WI38 (cell line): ENCODE results near the gene SRP68.

Experiments
- H3K4me3 ChIP-seq: 2 replicates; pipeline ENCODE4 v1.5.1; 2011; ENCODE audit warnings: low read depth, mild to moderate bottlenecking, control low read depth, low read length
- CTCF ChIP-seq: IDR thresholded peaks from 2 replicates; pipeline ENCODE4 v1.5.1; 2012; ENCODE audit warnings: low read depth, mild to moderate bottlenecking, control low read depth, low read length

The SRP68 gene

DNA sequence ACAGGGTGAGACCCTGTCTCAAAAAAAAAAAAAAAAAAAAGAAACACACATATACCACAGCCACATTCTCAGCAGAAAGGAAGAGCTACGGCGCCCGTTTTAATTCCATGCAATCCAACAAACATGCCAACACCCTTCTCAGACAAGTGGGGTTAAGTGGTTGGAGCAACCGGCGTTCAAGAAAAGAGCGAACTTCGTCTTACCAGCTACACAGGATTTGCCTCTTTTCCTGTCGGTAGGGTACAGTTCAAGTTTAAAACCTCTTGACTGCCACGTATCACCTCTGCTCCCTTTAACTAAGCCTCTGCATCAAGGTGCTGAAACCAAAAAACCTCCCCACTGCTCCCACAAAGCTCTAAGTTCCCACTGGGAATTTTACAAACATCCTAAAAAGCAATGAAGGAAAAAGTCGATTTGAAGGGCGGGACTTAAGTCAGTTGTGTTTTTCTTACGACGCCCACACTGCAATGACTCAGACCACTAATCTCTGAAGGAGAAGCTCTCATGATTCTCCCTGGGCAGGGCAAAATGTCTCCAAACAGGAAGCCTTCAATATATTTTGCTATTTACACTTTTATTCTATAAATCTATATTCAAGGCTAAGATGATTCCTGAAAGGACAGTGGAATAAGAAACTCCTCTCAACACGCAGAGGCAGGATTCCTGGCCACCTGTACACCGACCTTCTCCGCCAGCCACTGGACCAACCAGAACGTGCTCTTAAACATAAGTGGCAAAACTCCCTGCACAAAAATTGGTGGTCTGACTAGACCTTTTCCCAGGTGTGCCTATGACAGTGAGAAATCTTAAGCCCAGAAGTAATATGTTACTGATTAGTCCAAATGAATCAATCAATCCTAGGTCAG is 18.8 kb downstream of the SRP68 start:
- TF ChIP-seq CTCF, result no peak
- no peak overlapping the region for H3K4me3 ChIP-seq

DNA sequence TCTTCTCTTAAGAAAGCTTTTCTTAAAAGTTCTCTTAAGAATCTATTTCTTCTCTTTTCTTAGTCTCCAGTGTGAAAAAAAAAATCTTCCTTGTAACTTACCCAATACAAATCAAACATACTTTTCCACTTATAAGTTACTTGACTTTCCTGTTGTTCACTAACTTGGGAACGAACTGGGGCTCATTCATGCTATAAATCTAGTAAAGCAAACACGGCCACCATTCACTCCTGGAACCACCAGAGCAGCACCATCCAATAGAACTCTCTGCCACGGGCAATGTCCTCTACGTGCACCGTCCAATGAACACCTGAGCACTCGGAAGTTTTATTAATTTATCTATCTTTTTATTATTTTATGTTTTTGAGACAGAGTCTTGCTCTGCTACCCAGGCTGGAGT is 20.8 kb downstream of the SRP68 start:
- no peak for TF ChIP-seq CTCF
- no peak overlapping the region for H3K4me3 ChIP-seq

DNA sequence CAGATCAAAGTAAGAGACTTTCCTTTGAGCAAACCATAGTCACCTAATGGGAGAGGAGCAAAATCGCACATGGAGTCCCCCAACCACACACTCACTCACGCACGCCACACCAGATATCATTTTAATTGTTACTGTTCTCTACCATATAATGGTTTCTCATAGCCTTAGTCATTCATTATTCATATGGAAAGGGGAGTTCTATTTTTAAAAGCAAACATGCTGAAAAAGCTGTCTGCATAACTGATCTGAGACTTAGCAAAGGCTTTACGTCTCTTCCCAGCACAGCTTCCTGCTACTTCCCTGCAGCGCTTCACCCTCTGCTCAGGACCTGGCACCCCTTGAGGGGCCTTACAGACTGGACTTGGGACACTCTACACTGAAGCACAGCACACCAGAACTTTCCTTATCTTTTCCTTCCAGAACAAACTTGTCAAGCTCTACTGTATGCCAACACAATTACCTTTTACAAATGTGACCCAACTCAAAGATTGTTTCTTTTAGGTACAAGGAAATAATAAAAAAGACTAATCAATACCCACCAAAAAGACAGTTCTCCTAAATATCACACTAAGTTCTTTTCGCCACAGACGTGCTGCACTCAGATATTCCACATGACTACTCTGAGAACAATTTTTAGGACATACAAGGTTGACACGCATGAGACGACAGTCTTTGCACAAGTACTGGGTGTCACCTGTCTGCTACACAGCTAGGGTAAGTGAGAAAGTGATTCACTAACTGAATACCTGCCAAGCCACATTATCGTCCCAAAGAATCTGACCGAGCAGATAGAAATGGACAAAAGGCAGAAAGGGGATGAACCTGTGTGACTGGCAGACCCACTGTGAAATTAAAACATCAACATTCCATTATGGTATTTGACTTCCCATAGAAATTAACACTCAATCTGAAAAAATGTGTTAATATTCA is 21.5 kb downstream of the SRP68 start:
- no peak overlapping the region for H3K4me3 ChIP-seq
- no peak for TF ChIP-seq CTCF

DNA sequence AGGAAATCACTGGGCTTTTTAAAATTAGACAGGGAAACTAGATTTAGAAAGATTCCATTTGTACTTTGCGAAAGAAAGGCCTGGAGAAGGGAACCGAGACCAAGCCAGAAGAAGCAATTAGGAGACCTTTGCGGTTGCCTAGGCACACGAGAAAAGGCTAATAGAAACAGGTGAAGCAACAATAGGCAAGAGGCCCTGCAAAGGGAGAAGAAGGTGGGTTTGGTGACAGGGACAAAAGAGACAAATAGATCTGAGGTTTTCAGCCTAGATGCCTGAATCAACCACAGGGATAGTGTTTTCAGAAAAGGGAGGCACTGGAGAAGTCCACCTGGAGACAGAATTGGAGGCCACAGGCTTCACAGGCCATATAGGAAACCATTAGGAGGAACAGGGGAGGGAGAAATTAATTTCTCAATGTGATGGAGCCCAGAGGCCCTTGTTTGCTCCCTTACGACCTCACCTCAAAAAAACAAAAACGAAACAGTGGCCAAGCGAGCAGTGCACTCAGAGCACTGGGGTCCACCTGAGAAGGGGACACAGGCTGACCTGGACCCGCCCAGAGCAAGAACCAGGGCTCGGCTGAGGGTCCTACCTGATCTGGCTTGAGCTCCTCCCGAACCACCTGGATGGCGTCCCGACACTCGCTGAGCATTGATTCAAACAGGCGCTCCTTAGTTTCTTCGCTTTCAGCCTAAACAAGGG is 22.3 kb downstream of the SRP68 start:
- no peak overlapping the region for H3K4me3 ChIP-seq
- no peak for TF ChIP-seq CTCF

DNA sequence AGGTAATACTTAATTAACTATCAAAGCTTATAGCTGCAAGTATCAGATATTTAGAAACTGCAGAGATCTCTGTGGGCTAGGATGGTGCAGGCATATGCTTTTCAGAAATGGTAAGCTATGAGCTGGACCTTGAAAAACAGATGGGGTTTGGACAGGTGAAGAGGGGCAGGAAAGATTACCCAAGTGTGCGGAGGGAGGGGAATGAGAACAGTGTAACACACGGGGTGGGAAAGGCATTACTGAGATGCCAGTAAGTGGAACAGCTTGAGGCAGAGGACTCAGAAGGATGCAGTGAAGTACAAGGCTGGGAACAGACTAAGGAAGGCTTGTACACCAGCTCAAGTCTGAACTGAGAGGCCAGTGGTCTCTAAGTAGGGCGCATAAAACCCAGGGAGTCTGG is 23.1 kb downstream of the SRP68 start:
- no peak overlapping the region for H3K4me3 ChIP-seq
- no peak for TF ChIP-seq CTCF

- TF ChIP-seq CTCF, result no peak
- H3K4me3 ChIP-seq, result no peak overlapping the region
Measured at GRCh38 chr17:76048711-76049110, 23.6 kb downstream of the SRP68 start.
